Measurements from ENCODE around the gene MAPKAP1.

- TF ChIP-seq CTCF (IDR thresholded peaks at IDR 0.05): no peak
- TF ChIP-seq POLR2A (IDR thresholded peaks at IDR 0.05): no peak
These were observed 10.8 kb downstream of the MAPKAP1 start for GRCh38 chr9:125696106-125696647.
